PC-9 (cell line): ENCODE results near the gene COL15A1. TPM values are rescaled to one million over a fixed set of nuclear protein-coding genes. Genes with fewer than 3 reads are reported as not detected.

Experiments used
- BruUV-seq: library from RNA; stranded (reverse); fragments of 400-500 nt; replicated peaks from 2 replicates; lab custom pipeline; 2021; lab: Mats Ljungman, UMichigan
- CTCF ChIA-PET: fragments of 300-600 bp; sonication (Branson Sonifier 250); formaldehyde crosslinking; loops from one replicate; lab custom pipeline; 2022; ENCODE audit warnings: antibody characterized with exemption; lab: Charles Lee
- POLR2A ChIA-PET: fragments of 300-600 bp; sonication (Branson Sonifier 250); formaldehyde crosslinking; loops from one replicate; lab custom pipeline; 2022; ENCODE audit warnings: antibody characterized with exemption; ENCODE audit not compliant: unreplicated experiment; lab: Charles Lee
- DNase-seq, 2 experiments: peaks; one replicate each; pipeline versions ENCODE4 v3.0.0 to v3.0.0-alpha.2; 2015 to 2022; ENCODE audit warnings: mixed read lengths in 1 of 2
- H2AFZ ChIP-seq: fragments of 200-600 bp; sonication (generic); 2 replicates; pipeline ENCODE4 v1.8.1; 2017; ENCODE audit warnings: antibody characterized with exemption
- H3F3A ChIP-seq: fragments of 200-600 bp; sonication (generic); 2 replicates; pipeline ENCODE4 v1.8.1; 2017; ENCODE audit warnings: antibody characterized with exemption, mild to moderate bottlenecking, low read depth; ENCODE audit not compliant: insufficient read depth
- H3K27ac ChIP-seq: fragments of 200-600 bp; sonication (generic); 2 replicates; pipeline ENCODE4 v1.6.1; 2016; ENCODE audit warnings: mixed run types
- H3K27me3 ChIP-seq: fragments of 200-600 bp; sonication (generic); 2 replicates; pipeline ENCODE4 v1.6.1; 2016; ENCODE audit warnings: low read depth, mixed run types; ENCODE audit not compliant: insufficient read depth
- H3K36me3 ChIP-seq: fragments of 200-600 bp; sonication (generic); 2 replicates; pipeline ENCODE4 v1.6.1; 2016; ENCODE audit warnings: low read depth, mixed run types
- H3K4me1 ChIP-seq: fragments of 200-600 bp; sonication (generic); replicated peaks from 2 replicates; pipeline ENCODE4 v1.6.1; 2016; ENCODE audit warnings: mixed run types; ENCODE audit not compliant: insufficient read depth
- H3K4me2 ChIP-seq: fragments of 200-600 bp; sonication (generic); 2 replicates; pipeline ENCODE4 v1.6.1; 2017; ENCODE audit warnings: mixed run types
- H3K4me3 ChIP-seq: fragments of 200-600 bp; sonication (generic); 2 replicates; pipeline ENCODE4 v1.6.1; 2016; ENCODE audit warnings: mixed run types
- H3K79me2 ChIP-seq: fragments of 200-600 bp; sonication (generic); 2 replicates; pipeline ENCODE4 v1.6.1; 2017; ENCODE audit warnings: low read depth, mixed run types
- H3K9me2 ChIP-seq: fragments of 200-600 bp; sonication (generic); 2 replicates; pipeline ENCODE4 v1.8.1; 2017; ENCODE audit warnings: mild to moderate bottlenecking; ENCODE audit not compliant: insufficient read depth
- H3K9me3 ChIP-seq: fragments of 200-600 bp; sonication (generic); 2 replicates; pipeline ENCODE4 v1.8.1; 2016; ENCODE audit warnings: low read depth; ENCODE audit not compliant: insufficient read depth
- H4K20me1 ChIP-seq: fragments of 200-600 bp; sonication (generic); 2 replicates; pipeline ENCODE4 v1.8.1; 2017; ENCODE audit not compliant: insufficient read depth
- EZH2 ChIP-seq: fragments of 200-600 bp; sonication (generic); IDR thresholded peaks from 2 replicates; pipeline ENCODE4 v1.8.0; 2017; ENCODE audit warnings: antibody characterized with exemption, low read depth
- intact Hi-C: fragments of 100-400 bp; cut with micrococcal nuclease; formaldehyde crosslinking; loops from one replicate; pipeline ENCODE4 v1.10.0; 2022; ENCODE audit not compliant: unreplicated experiment
- total RNA-seq: library from RNA; stranded (reverse); gene quantifications from 2 replicates; pipeline ENCODE4 v1.2.3, GENCODE V29; 2021
- TF ChIP-seq, protein P1 (sequence below): fragments of 200-600 bp; sonication (generic); conservative IDR thresholded peaks from 2 replicates; pipeline ENCODE4 v1.6.1; 2017; ENCODE audit warnings: mixed run types, antibody characterized with exemption, mild to moderate bottlenecking, moderate library complexity

COL15A1 gene
- total RNA-seq, 1 experiment from 2014 or later = not detected

DNA sequence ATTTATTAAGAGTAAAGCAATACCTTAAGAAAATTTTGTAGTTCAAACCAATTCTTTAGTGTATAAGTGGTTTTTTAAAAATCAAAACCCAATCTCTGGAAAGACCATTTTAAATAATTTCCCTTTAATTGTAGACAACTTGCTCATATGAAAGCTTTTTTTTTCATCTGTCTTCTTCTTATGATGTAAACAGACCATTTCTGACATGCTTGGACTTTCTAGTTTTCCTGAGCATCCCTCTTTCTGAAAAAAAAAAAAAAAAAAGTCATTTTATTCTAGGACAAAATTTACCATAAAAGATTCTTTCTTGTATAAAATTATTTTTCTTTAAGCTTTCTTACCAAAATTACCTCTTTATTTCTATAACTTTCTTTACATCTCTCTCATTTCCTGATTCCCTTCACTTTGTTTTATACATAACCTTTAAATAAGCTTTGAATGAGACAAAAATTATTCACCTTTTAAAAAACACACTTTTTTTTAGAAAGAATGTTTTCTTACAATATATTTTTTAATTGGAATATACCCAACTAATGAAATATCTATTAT lies 67.5 kb downstream of the COL15A1 start:
- TF ChIP-seq EZH2 = no peak
- TF ChIP-seq, protein P1, sequence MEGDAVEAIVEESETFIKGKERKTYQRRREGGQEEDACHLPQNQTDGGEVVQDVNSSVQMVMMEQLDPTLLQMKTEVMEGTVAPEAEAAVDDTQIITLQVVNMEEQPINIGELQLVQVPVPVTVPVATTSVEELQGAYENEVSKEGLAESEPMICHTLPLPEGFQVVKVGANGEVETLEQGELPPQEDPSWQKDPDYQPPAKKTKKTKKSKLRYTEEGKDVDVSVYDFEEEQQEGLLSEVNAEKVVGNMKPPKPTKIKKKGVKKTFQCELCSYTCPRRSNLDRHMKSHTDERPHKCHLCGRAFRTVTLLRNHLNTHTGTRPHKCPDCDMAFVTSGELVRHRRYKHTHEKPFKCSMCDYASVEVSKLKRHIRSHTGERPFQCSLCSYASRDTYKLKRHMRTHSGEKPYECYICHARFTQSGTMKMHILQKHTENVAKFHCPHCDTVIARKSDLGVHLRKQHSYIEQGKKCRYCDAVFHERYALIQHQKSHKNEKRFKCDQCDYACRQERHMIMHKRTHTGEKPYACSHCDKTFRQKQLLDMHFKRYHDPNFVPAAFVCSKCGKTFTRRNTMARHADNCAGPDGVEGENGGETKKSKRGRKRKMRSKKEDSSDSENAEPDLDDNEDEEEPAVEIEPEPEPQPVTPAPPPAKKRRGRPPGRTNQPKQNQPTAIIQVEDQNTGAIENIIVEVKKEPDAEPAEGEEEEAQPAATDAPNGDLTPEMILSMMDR = no peak
- Histone ChIP-seq H3K4me2 (no peak overlapping the region), H2AFZ (no peak overlapping the region), H3K9me3 (peaks cover 35% of the 10 kb centered on the region), H4K20me1 (no peaks in the 10 kb centered on the region), H3K27me3 (no peaks in the 10 kb centered on the region), H3K4me3 (no peak overlapping the region), H3K4me1 (no peaks in the 10 kb centered on the region), H3F3A (no peaks in the 10 kb centered on the region), H3K36me3 (no peaks in the 10 kb centered on the region), H3K79me2 (no peaks in the 10 kb centered on the region), H3K9me2 (no peaks in the 10 kb centered on the region), H3K27ac (no peak overlapping the region)
- no TSS peak for BruUV-seq
- ChIA-PET POLR2A (no interaction called here), CTCF (interaction anchor here (0.6 kb wide), 1 partner anchor 939 kb away, joined by 3 read pairs; no protein-coding TSS in a partner anchor)
- no peak for DNase-seq
- intact Hi-C loops = no loop called here

DNA sequence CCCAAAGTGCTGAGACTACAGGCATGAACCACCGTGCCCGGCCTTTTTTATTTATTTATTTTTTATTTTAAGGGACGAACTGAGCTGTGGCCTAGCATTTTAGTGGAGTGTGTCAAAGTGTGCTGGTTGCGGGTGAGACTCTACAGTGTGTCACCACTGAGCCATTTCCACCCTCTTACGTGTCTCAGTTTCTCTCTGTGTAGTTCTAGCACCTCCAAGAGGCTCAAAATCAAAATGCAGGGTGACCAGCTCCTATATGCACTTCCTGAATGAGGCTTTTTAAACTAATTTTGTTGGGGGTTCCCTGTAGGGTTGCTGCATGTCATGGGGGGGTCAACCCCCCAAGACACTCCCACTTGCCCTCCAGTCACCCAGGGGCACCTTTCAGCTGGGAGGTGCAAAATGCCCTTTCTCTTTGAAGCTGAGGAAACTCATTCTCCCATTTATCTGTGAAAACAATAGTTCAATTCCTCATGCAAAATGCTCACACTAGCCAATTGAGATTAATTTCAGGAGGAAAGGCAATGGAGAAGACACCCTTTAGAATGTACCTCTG lies 69.3 kb downstream of the COL15A1 start:
- no TSS peak for BruUV-seq
- Histone ChIP-seq H3K9me3 (peaks cover 31% of the 10 kb centered on the region), H3K4me1 (no peaks in the 10 kb centered on the region), H4K20me1 (no peaks in the 10 kb centered on the region), H3K4me3 (no peak overlapping the region), H3K4me2 (no peak overlapping the region), H3K9me2 (no peaks in the 10 kb centered on the region), H3K27me3 (no peaks in the 10 kb centered on the region), H3K79me2 (no peaks in the 10 kb centered on the region), H2AFZ (no peak overlapping the region), H3K36me3 (no peaks in the 10 kb centered on the region), H3F3A (no peaks in the 10 kb centered on the region), H3K27ac (no peak overlapping the region)
- ChIA-PET POLR2A (no interaction called here), CTCF (no interaction called here)
- no peak for DNase-seq
- TF ChIP-seq EZH2 = no peak
- TF ChIP-seq, protein P1 = no peak
- intact Hi-C loops = no loop called here

DNA sequence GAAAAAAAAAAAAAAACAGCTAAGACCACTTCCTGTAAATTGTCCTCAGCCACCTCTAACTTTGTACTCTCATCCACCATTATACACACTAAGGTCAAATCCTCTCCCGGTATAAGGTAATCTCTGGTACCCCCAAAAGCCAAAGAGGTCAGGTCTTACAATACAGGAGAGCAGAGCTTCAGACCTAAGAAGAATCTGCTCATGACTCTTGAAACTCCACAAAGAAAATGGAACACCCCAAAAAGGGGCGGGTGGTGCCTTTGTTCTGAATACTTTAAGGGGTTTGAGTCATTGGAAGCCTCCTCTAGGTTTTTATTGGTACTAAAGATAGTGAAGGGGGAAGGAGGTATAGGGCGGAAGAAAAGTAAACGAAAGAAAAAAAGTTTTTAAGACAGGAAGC lies 69.8 kb downstream of the COL15A1 start:
- H2AFZ ChIP-seq = peak overlapping the region; percentile 31; the same call in 1 of the 2 replicates
- no peaks in the 10 kb centered on the region for H3K79me2 ChIP-seq
- no peak overlapping the region for H3K4me3 ChIP-seq
- H3K9me3 ChIP-seq = peaks cover 31% of the 10 kb centered on the region
- no peaks in the 10 kb centered on the region for H3K36me3 ChIP-seq
- TF ChIP-seq, protein P1 = no peak
- no peak for TF ChIP-seq EZH2
- BruUV-seq = no TSS peak
- ChIA-PET POLR2A (no interaction called here), CTCF (no interaction called here)
- no peak overlapping the region for H3K4me2 ChIP-seq
- no peaks in the 10 kb centered on the region for H3K27me3 ChIP-seq
- no peak overlapping the region for H3K27ac ChIP-seq
- no peaks in the 10 kb centered on the region for H3K9me2 ChIP-seq
- DNase-seq = no peak
- intact Hi-C loops = no loop called here
- H3F3A ChIP-seq = peaks cover 4% of the 10 kb centered on the region
- H4K20me1 ChIP-seq = no peaks in the 10 kb centered on the region
- peaks cover 4% of the 10 kb centered on the region for H3K4me1 ChIP-seq
